H1 (cell line): Measurements from ENCODE around the gene PAOX. TPM values are rescaled to one million over a fixed set of nuclear protein-coding genes. Genes with fewer than 3 reads are reported as not detected.

ENCODE experiments used
- CTCF ChIA-PET: fragments of 300-600 bp; sonication (Branson Sonifier 250); formaldehyde crosslinking; loops from one replicate; lab custom pipeline; 2021; ENCODE audit not compliant: partially characterized antibody; lab: Charles Lee
- POLR2A ChIA-PET: fragments of 300-600 bp; sonication (Branson Sonifier 250); formaldehyde crosslinking; loops from one replicate; lab custom pipeline; 2021; ENCODE audit warnings: inconsistent platforms; ENCODE audit not compliant: partially characterized antibody; lab: Charles Lee
- DNase-seq, 2 experiments: peaks; one replicate each; pipeline versions ENCODE4 v3.0.0 to v3.0.0-alpha.2; 2010 to 2022; ENCODE audit warnings: low spot score in 2 of 2, low read depth in 1 of 2, mixed read lengths in 1 of 2
- FAIRE-seq: peaks from 2 replicates; lab custom pipeline; 2011; peaks lifted over from hg19 to GRCh38; lab: Jason Lieb, UNC
- H2AFZ ChIP-seq: 2 replicates; pipeline ENCODE4 v1.8.1; 2012; ENCODE audit warnings: low read length, inconsistent platforms
- H2AK5ac ChIP-seq: 2 replicates; pipeline ENCODE4 v1.6.1; 2013; ENCODE audit warnings: low read depth, low read length
- H2BK120ac ChIP-seq: replicated peaks from 2 replicates; pipeline ENCODE3; 2013; ENCODE audit warnings: low read depth, low read length, inconsistent platforms
- H2BK12ac ChIP-seq: 2 replicates; pipeline ENCODE4 v1.6.1; 2013; ENCODE audit warnings: low read depth, low read length
- H2BK15ac ChIP-seq: 2 replicates; pipeline ENCODE4 v1.6.1; 2013; ENCODE audit warnings: low read length
- H2BK20ac ChIP-seq: 2 replicates; pipeline ENCODE4 v1.6.1; 2013; ENCODE audit warnings: low read length
- H2BK5ac ChIP-seq: 2 replicates; pipeline ENCODE4 v1.6.1; 2013; ENCODE audit warnings: low read depth, low read length
- H3K14ac ChIP-seq: 2 replicates; pipeline ENCODE4 v1.6.1; 2013; ENCODE audit warnings: inconsistent platforms; ENCODE audit not compliant: insufficient read length
- H3K18ac ChIP-seq: 2 replicates; pipeline ENCODE4 v1.6.1; 2013; ENCODE audit warnings: low read length; ENCODE audit errors: extremely low read depth
- H3K23ac ChIP-seq: 2 replicates; pipeline ENCODE4 v1.6.1; 2013; ENCODE audit warnings: inconsistent platforms; ENCODE audit not compliant: insufficient read length
- H3K23me2 ChIP-seq: 2 replicates; pipeline ENCODE4 v1.6.1; 2013; ENCODE audit warnings: low read depth, low read length
- H3K27ac ChIP-seq: 2 replicates; pipeline ENCODE4 v1.6.1; 2011; ENCODE audit warnings: low read depth, low read length, inconsistent platforms
- H3K27me3 ChIP-seq, 4 experiments: replicated peaks in 1 of 4; 1 replicate in 1 of 4; 2 replicates in 3 of 4; pipeline versions ENCODE4 v1.6.1 to v1.8.1; 2011 to 2013; ENCODE audit warnings: low read length in 3 of 4, mild to moderate bottlenecking in 3 of 4, inconsistent platforms in 2 of 4, mixed read lengths in 2 of 4, moderate library complexity in 1 of 4; ENCODE audit not compliant: control insufficient read depth in 3 of 4, insufficient read depth in 3 of 4; ENCODE audit errors: extremely low read depth in 1 of 4
- H3K36me3 ChIP-seq, 4 experiments: 2 replicates each; pipeline versions ENCODE4 v1.6.1 to v1.8.1; 2011 to 2013; ENCODE audit warnings: mild to moderate bottlenecking in 4 of 4, low read length in 3 of 4, moderate library complexity in 2 of 4, control low read depth in 1 of 4, inconsistent platforms in 1 of 4; ENCODE audit not compliant: insufficient read depth in 4 of 4, control insufficient read depth in 2 of 4
- H3K4ac ChIP-seq: replicated peaks from 2 replicates; pipeline ENCODE3; 2013; ENCODE audit warnings: low read length, low read depth, mixed read lengths, inconsistent platforms; ENCODE audit not compliant: insufficient read length
- H3K4me1 ChIP-seq, 4 experiments: replicated peaks in 1 of 4; 1 replicate in 1 of 4; 2 replicates in 3 of 4; pipeline versions ENCODE4 v1.6.1 to v1.8.1; 2011 to 2013; ENCODE audit warnings: low read length in 3 of 4, inconsistent platforms in 2 of 4, mixed read lengths in 1 of 4; ENCODE audit not compliant: insufficient read depth in 4 of 4, control insufficient read depth in 3 of 4
- H3K4me2 ChIP-seq, 2 experiments: 2 replicates each; pipeline versions ENCODE4 v1.6.1 to v1.8.1; 2011 to 2013; ENCODE audit warnings: low read depth in 2 of 2, low read length in 2 of 2, control low read depth in 1 of 2, inconsistent platforms in 1 of 2, mild to moderate bottlenecking in 1 of 2; ENCODE audit not compliant: insufficient read depth in 1 of 2
- H3K4me3 ChIP-seq, 4 experiments: fragments of 200-600, 300-600 bp in 1 of 4; sonication (generic), shearing (Covaris generic), sonication (Bioruptor Twin) in 1 of 4; 2 replicates each; pipeline versions ENCODE4 v1.5.1 to v1.8.1; 2011 to 2016; ENCODE audit warnings: low read length in 4 of 4, low read depth in 3 of 4, control low read depth in 2 of 4, inconsistent platforms in 2 of 4, mild to moderate bottlenecking in 2 of 4, mixed read lengths in 1 of 4, moderate library complexity in 1 of 4; ENCODE audit not compliant: insufficient read depth in 2 of 4; ENCODE audit errors: extremely low read depth in 1 of 4
- H3K56ac ChIP-seq: replicated peaks from 2 replicates; pipeline ENCODE3; 2013; ENCODE audit warnings: low read depth, mild to moderate bottlenecking, mixed read lengths, low read length, inconsistent platforms; ENCODE audit not compliant: insufficient read length
- H3K79me1 ChIP-seq: 2 replicates; pipeline ENCODE4 v1.6.1; 2013; ENCODE audit warnings: low read depth, low read length, control low read depth
- H3K79me2 ChIP-seq, 2 experiments: 2 replicates each; pipeline versions ENCODE4 v1.6.1 to v1.8.1; 2012 to 2013; ENCODE audit warnings: low read length in 2 of 2, mild to moderate bottlenecking in 2 of 2, inconsistent platforms in 1 of 2; ENCODE audit not compliant: insufficient read depth in 2 of 2, control insufficient read depth in 1 of 2
- H3K9ac ChIP-seq, 4 experiments: replicated peaks in 1 of 4; 1 replicate in 1 of 4; 2 replicates in 3 of 4; pipeline versions ENCODE4 v1.6.1 to v1.8.1; 2011 to 2013; ENCODE audit warnings: low read depth in 3 of 4, low read length in 3 of 4, control low read depth in 2 of 4, mild to moderate bottlenecking in 2 of 4, moderate library complexity in 2 of 4, inconsistent platforms in 1 of 4; ENCODE audit errors: extremely low read depth in 1 of 4
- H3K9me3 ChIP-seq, 2 experiments: 2 replicates each; pipeline versions ENCODE4 v1.6.1 to v1.8.1; 2012 to 2013; ENCODE audit warnings: mild to moderate bottlenecking in 2 of 2, moderate library complexity in 2 of 2, control low read depth in 1 of 2, inconsistent platforms in 1 of 2, low read depth in 1 of 2, low read length in 1 of 2, mixed read lengths in 1 of 2; ENCODE audit not compliant: insufficient read depth in 2 of 2
- H4K20me1 ChIP-seq, 2 experiments: replicated peaks in 1 of 2; 2 replicates each; pipeline versions ENCODE3 to v1.8.1; 2011 to 2013; ENCODE audit warnings: inconsistent platforms in 2 of 2, low read length in 2 of 2, mild to moderate bottlenecking in 1 of 2; ENCODE audit not compliant: insufficient read depth in 2 of 2, control insufficient read depth in 1 of 2
- H4K5ac ChIP-seq: 2 replicates; pipeline ENCODE4 v1.6.1; 2013; ENCODE audit warnings: low read length, low read depth, mixed read lengths, inconsistent platforms; ENCODE audit not compliant: insufficient read length
- H4K8ac ChIP-seq: 2 replicates; pipeline ENCODE4 v1.8.0; 2013; ENCODE audit warnings: mild to moderate bottlenecking, moderate library complexity, low read length, inconsistent platforms; ENCODE audit not compliant: insufficient read depth; ENCODE audit errors: extremely low read depth
- H4K91ac ChIP-seq: replicated peaks from 2 replicates; pipeline ENCODE3; 2013; ENCODE audit warnings: low read length, mixed read lengths, inconsistent platforms; ENCODE audit not compliant: insufficient read length
- CBX5 ChIP-seq: fragments of 300-800, 300-1000 bp; sonication (generic); IDR thresholded peaks from 2 replicates; pipeline ENCODE4 v1.7.1; 2016; ENCODE audit warnings: antibody characterized with exemption, low read length, low read depth
- CHD2 ChIP-seq: IDR thresholded peaks from 2 replicates; pipeline ENCODE4 v1.6.1; 2012; ENCODE audit warnings: low read length, improper control_type of control experiment
- CREB1 ChIP-seq: IDR thresholded peaks from 2 replicates; pipeline ENCODE4 v1.6.1; 2012; ENCODE audit warnings: inconsistent platforms
- E2F6 ChIP-seq: IDR thresholded peaks from 2 replicates; pipeline ENCODE4 v1.6.1; 2012; ENCODE audit warnings: inconsistent platforms
- GABPA ChIP-seq: IDR thresholded peaks from 2 replicates; pipeline ENCODE4 v1.6.1; 2011; ENCODE audit warnings: mild to moderate bottlenecking, low read length, moderate library complexity, borderline replicate concordance; ENCODE audit not compliant: insufficient read depth
- GTF2F1 ChIP-seq: IDR thresholded peaks from 2 replicates; pipeline ENCODE4 v1.6.1; 2012; ENCODE audit warnings: low read depth, low read length, improper control_type of control experiment, borderline replicate concordance
- HDAC2 ChIP-seq, 2 experiments: fragments of 300-600 bp in 1 of 2; sonication (generic) in 1 of 2; IDR thresholded peaks; 2 replicates each; pipeline ENCODE4 v1.6.1; 2011 to 2012; ENCODE audit warnings: low read depth in 2 of 2, low read length in 2 of 2, mild to moderate bottlenecking in 2 of 2, moderate library complexity in 2 of 2, borderline replicate concordance in 1 of 2, inconsistent platforms in 1 of 2
- MAFK ChIP-seq: IDR thresholded peaks from 2 replicates; pipeline ENCODE4 v1.6.1; 2012; ENCODE audit warnings: low read depth, mild to moderate bottlenecking, improper control_type of control experiment, low read length
- NRF1 ChIP-seq: IDR thresholded peaks from 2 replicates; pipeline ENCODE4 v1.6.1; 2011; ENCODE audit warnings: mild to moderate bottlenecking, low read depth, low read length, improper control_type of control experiment
- POU5F1 ChIP-seq: IDR thresholded peaks from 2 replicates; pipeline ENCODE4 v1.6.1; 2011; ENCODE audit warnings: low read depth, mild to moderate bottlenecking, low read length, moderate library complexity
- RBBP5 ChIP-seq: IDR thresholded peaks from 2 replicates; pipeline ENCODE4 v1.7.1; 2012; ENCODE audit warnings: low read depth, mild to moderate bottlenecking, inconsistent platforms, low read length, moderate library complexity, borderline replicate concordance
- RFX5 ChIP-seq: IDR thresholded peaks from 2 replicates; pipeline ENCODE4 v1.6.1; 2011; ENCODE audit warnings: low read depth, low read length, improper control_type of control experiment, borderline replicate concordance
- SIX5 ChIP-seq: IDR thresholded peaks from 2 replicates; pipeline ENCODE4 v1.6.1; 2011; ENCODE audit warnings: mild to moderate bottlenecking, low read depth, low read length
- SUZ12 ChIP-seq: fragments of 200-600 bp; sonication (generic); IDR thresholded peaks from 2 replicates; pipeline ENCODE4 v1.6.1; 2012; ENCODE audit warnings: mild to moderate bottlenecking, inconsistent platforms, low read length, moderate library complexity, mixed read lengths
- WGBS, 2 experiments: shearing (Covaris generic) in 1 of 2; methylation state at CpG; one replicate each; pipeline versions ENCODE4 v1.1.6 to v1.1.7; 2013 to 2015; ENCODE audit warnings: low lambda C conversion rate in 2 of 2, mixed read lengths in 2 of 2, inconsistent platforms in 1 of 2, low coverage in 1 of 2, missing lambda C conversion rate in 1 of 2; ENCODE audit not compliant: insufficient replicate concordance in 2 of 2, insufficient coverage in 1 of 2, insufficient read length in 1 of 2; ENCODE audit errors: extremely low coverage in 1 of 2, missing lambda C conversion rate in 1 of 2; 5-methylcytosine and 5-hydroxymethylcytosine counted together
- polyA plus RNA-seq, 7 experiments: library from polyadenylated mRNA; depleted of rRNA in 3 of 7; stranded (reverse) in 5 of 7; unstranded in 2 of 7; fragments of >200 nt in 5 of 7; fragments of 200-250 nt in 2 of 7; gene quantifications; 1 replicate in 5 of 7; 2 replicates in 1 of 7; 4 replicates in 1 of 7; pipeline versions ENCODE4 v1.2.1 to v1.2.3, GENCODE V29; 2011 to 2013; ENCODE audit warnings: missing spikeins in 2 of 7, mixed read lengths in 2 of 7
- total RNA-seq: library from RNA; stranded (reverse); fragmentation: NEBNext Ultra II Directional; extraction: Animal tissue kit (Norgen Biotek cat#: 25700); gene quantifications from 2 replicates; pipeline ENCODE4 v1.2.1, GENCODE V29; 2021

Gene PAOX
- total and polyA plus RNA-seq, 2 of the 8 experiments (the other 6 are each of a cell fraction or from before 2014, with no cell fraction given) = 3.7 to 4.3 TPM

- H2BK5ac ChIP-seq = no peak overlapping the region
- H4K20me1 ChIP-seq = peaks cover 0 to 14% of the 10 kb centered on the region in 2 experiments
- H2AK5ac ChIP-seq = no peak overlapping the region
- no peak overlapping the region for H3K4me2 ChIP-seq
- no peak overlapping the region for H3K4me3 ChIP-seq
- no peak overlapping the region for H3K23ac ChIP-seq
- no peak overlapping the region for H3K4ac ChIP-seq
- H3K27me3 ChIP-seq = no peaks in the 10 kb centered on the region
- DNase-seq (peak in 1 of 2 experiments; percentile 28), FAIRE-seq (no peak)
- 88% methylated on average over 16 of the region's 16 CpGs; no CpG with 5 or more reads in 1 of the 2 experiments for WGBS, 2 experiments
- H3K4me1 ChIP-seq = no peaks in the 10 kb centered on the region
- H3K9me3 ChIP-seq = no peaks in the 10 kb centered on the region
- no peak overlapping the region for H3K14ac ChIP-seq
- H3K23me2 ChIP-seq = no peaks in the 10 kb centered on the region
- no peak overlapping the region for H4K8ac ChIP-seq
- H3K79me1 ChIP-seq = peaks cover 8% of the 10 kb centered on the region
- H4K91ac ChIP-seq = no peak overlapping the region
- H3K56ac ChIP-seq = no peak overlapping the region
- no peak overlapping the region for H2BK15ac ChIP-seq
- ChIA-PET CTCF (no interaction called here), POLR2A (interaction anchor here (1.9 kb wide), 1 partner anchor 18 kb away, joined by 4 read pairs; no protein-coding TSS in a partner anchor)
- no peak overlapping the region for H3K27ac ChIP-seq
- peaks cover 0 to 39% of the 10 kb centered on the region in 2 experiments; a peak in 2 of 4 replicates for H3K79me2 ChIP-seq
- H2AFZ ChIP-seq = no peak overlapping the region
- no peak overlapping the region for H2BK120ac ChIP-seq
- H2BK12ac ChIP-seq = no peak overlapping the region
- no peak overlapping the region for H4K5ac ChIP-seq
- no peak overlapping the region for H2BK20ac ChIP-seq
- H3K36me3 ChIP-seq = peaks cover 4 to 61% (median 26%) of the 10 kb centered on the region in 4 experiments; a peak in 7 of 8 replicates
- no peak overlapping the region for H3K9ac ChIP-seq
- H3K18ac ChIP-seq = no peak overlapping the region
- TF ChIP-seq RBBP5 (no peak), POU5F1 (no peak), GABPA (no peak), MAFK (no peak), RFX5 (no peak), NRF1 (no peak), CBX5 (no peak), HDAC2 (IDR thresholded peaks at IDR 0.05; ENCODE audit: borderline replicate concordance in 1 of 2, low read depth in 2 of 2, low read length in 2 of 2) (no peak), SIX5 (no peak), CHD2 (no peak), SUZ12 (no peak), CREB1 (no peak), GTF2F1 (no peak), E2F6 (no peak)
Measured at GRCh38 chr10:133403359-133403758, 24.3 kb downstream of the PAOX start.
